ENCODE measurements around the gene SUN3.

Gene SUN3

DNA sequence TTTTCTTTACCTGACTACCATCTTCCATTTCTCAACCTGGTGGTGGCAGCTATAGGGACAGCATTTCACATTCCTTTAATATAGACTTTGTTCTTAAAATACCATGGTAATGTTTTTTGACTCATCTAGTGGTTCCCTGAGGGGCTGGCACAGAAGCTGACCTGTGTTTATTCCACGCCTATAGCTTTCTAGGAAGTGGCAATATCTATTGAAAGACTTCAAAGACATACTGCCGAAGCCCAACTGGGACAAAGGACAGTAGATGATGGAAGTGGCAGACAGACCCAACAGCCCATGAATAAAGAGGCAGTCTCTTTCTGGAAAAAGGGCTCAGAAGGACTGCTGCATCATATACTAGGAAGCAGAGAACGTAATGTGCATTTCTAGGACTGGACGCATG, 11.2 kb downstream of the SUN3 start:
- no peak overlapping the region for H3K4me3 ChIP-seq (ENCODE audit: control insufficient read depth, low read depth, low read length)
- no peak for DNase-seq (ENCODE audit: low read depth)
- TF ChIP-seq, protein P1, sequence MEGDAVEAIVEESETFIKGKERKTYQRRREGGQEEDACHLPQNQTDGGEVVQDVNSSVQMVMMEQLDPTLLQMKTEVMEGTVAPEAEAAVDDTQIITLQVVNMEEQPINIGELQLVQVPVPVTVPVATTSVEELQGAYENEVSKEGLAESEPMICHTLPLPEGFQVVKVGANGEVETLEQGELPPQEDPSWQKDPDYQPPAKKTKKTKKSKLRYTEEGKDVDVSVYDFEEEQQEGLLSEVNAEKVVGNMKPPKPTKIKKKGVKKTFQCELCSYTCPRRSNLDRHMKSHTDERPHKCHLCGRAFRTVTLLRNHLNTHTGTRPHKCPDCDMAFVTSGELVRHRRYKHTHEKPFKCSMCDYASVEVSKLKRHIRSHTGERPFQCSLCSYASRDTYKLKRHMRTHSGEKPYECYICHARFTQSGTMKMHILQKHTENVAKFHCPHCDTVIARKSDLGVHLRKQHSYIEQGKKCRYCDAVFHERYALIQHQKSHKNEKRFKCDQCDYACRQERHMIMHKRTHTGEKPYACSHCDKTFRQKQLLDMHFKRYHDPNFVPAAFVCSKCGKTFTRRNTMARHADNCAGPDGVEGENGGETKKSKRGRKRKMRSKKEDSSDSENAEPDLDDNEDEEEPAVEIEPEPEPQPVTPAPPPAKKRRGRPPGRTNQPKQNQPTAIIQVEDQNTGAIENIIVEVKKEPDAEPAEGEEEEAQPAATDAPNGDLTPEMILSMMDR (IDR thresholded peaks at IDR 0.05; ENCODE audit: control insufficient read depth, insufficient read depth, low read depth, low read length, missing control alignments), result no peak

- no peak overlapping the region for H3K4me3 ChIP-seq (ENCODE audit: control insufficient read depth, low read depth, low read length)
- TF ChIP-seq, protein P1 (IDR thresholded peaks at IDR 0.05; ENCODE audit: control insufficient read depth, insufficient read depth, low read depth, low read length, missing control alignments), result no peak
- DNase-seq (ENCODE audit: low read depth), result no peak
Observed at GRCh38 chr7:48016641-48017040, 12.3 kb downstream of the SUN3 start.

- DNase-seq (ENCODE audit: low read depth), result no peak
- H3K4me3 ChIP-seq (ENCODE audit: control insufficient read depth, low read depth, low read length), result no peak overlapping the region
- TF ChIP-seq, protein P1 (IDR thresholded peaks at IDR 0.05; ENCODE audit: control insufficient read depth, insufficient read depth, low read depth, low read length, missing control alignments), result no peak
Observed at GRCh38 chr7:48011951-48012350, 17.0 kb downstream of the SUN3 start.

DNA sequence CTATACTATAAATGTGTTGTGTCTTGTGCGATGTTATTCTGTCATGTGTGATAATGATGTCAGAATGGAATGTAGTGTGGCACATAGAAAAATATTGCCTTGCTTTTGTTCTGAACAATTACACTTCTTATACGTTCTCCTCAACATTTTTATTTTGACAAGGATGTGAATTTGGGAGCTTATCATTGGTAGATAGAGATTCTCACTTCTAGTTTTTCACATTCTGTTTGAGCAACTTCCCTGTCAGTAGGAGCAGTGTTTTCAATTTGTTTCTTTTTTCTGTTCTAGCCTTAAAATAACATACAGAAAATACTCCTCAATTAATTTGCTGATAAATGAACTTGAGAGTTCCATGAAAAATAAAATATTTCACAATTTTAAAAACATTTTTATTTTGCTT, 17.6 kb downstream of the SUN3 start:
- no peak overlapping the region for H3K4me3 ChIP-seq (ENCODE audit: control insufficient read depth, low read depth, low read length)
- no peak for DNase-seq (ENCODE audit: low read depth)
- TF ChIP-seq, protein P1 (IDR thresholded peaks at IDR 0.05; ENCODE audit: control insufficient read depth, insufficient read depth, low read depth, low read length, missing control alignments), result no peak

DNA sequence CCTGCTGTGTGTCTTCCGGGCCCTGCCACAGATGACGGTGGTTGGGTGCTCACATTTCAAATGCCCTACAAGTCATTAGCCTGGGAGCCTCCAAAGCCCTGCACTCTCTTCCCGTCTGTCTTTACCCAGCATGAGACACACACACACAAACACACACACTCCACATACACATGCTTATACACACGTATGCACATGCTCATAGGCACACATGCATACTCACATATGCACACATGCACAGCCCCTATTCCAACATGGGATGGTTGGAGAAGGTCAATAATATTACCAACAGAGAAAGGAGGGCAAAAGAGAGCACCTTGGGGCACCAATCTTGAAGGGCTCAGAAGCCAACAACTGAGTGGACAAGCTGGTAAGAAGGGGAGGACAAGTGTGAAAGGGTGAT, 19.0 kb downstream of the SUN3 start:
- DNase-seq (ENCODE audit: low read depth), result no peak
- TF ChIP-seq, protein P1 (IDR thresholded peaks at IDR 0.05; ENCODE audit: control insufficient read depth, insufficient read depth, low read depth, low read length, missing control alignments), result no peak
- no peak overlapping the region for H3K4me3 ChIP-seq (ENCODE audit: control insufficient read depth, low read depth, low read length)

- H3K4me3 ChIP-seq (ENCODE audit: control insufficient read depth, low read depth, low read length), result no peak overlapping the region
- no peak for DNase-seq (ENCODE audit: low read depth)
- TF ChIP-seq, protein P1 (IDR thresholded peaks at IDR 0.05; ENCODE audit: control insufficient read depth, insufficient read depth, low read depth, low read length, missing control alignments), result peak; percentile 8
Observed at GRCh38 chr7:48009257-48009656, 19.6 kb downstream of the SUN3 start.

- no peak overlapping the region for H3K4me3 ChIP-seq (ENCODE audit: control insufficient read depth, low read depth, low read length)
- DNase-seq (ENCODE audit: low read depth), result no peak
- TF ChIP-seq, protein P1 (IDR thresholded peaks at IDR 0.05; ENCODE audit: control insufficient read depth, insufficient read depth, low read depth, low read length, missing control alignments), result no peak
Observed at GRCh38 chr7:48006866-48007265, 22.0 kb downstream of the SUN3 start.

Data from AG09309 (cell line).